Kidney (tissue), 14 donors: ENCODE data around the gene PRDX1. TPM values are rescaled to one million over a fixed set of nuclear protein-coding genes. Genes with fewer than 3 reads are reported as not detected.

Experiments
- DNase-seq, 5 donors: peaks; one replicate each; pipeline ENCODE4 v3.0.0-alpha.2; 2013 to 2020
- FAIRE-seq: peaks from 2 replicates; lab custom pipeline; 2012; peaks lifted over from hg19 to GRCh38; lab: Jason Lieb, UNC
- H3K27ac ChIP-seq, 2 donors: one replicate each; pipeline ENCODE4 v1.7.0; 2013; ENCODE audit warnings: low read depth in 2 of 2, low read length in 2 of 2, inconsistent platforms in 1 of 2
- H3K27me3 ChIP-seq: one replicate; pipeline ENCODE4 v1.7.1; 2013; ENCODE audit warnings: low read length, inconsistent platforms; ENCODE audit not compliant: control insufficient read depth, insufficient read depth
- H3K36me3 ChIP-seq, 3 donors: one replicate each; pipeline versions ENCODE4 v1.7.0 to v1.7.1; 2013; ENCODE audit warnings: low read length in 3 of 3, control low read depth in 1 of 3, inconsistent platforms in 1 of 3; ENCODE audit not compliant: insufficient read depth in 3 of 3, control insufficient read depth in 2 of 3
- H3K4me1 ChIP-seq, 3 donors: one replicate each; pipeline versions ENCODE4 v1.7.0 to v1.7.1; 2013; ENCODE audit warnings: low read length in 3 of 3, inconsistent platforms in 1 of 3, low read depth in 1 of 3; ENCODE audit not compliant: control insufficient read depth in 2 of 3, insufficient read depth in 2 of 3
- H3K4me3 ChIP-seq, 3 donors: one replicate each; pipeline versions ENCODE4 v1.7.0 to v1.8.1; 2013; ENCODE audit warnings: low read length in 3 of 3, control low read depth in 1 of 3, inconsistent platforms in 1 of 3
- H3K9ac ChIP-seq, 3 donors: one replicate each; pipeline versions ENCODE4 v1.7.0 to v1.7.1; 2013; ENCODE audit warnings: low read length in 3 of 3, control low read depth in 1 of 3, inconsistent platforms in 1 of 3
- H3K9me3 ChIP-seq, 3 donors: one replicate each; pipeline versions ENCODE4 v1.7.0 to v1.7.1; 2013; ENCODE audit warnings: low read length in 3 of 3, control low read depth in 1 of 3, inconsistent platforms in 1 of 3; ENCODE audit not compliant: control insufficient read depth in 2 of 3, insufficient read depth in 1 of 3
- CTCF ChIP-seq: IDR thresholded peaks from 3 replicates; pipeline ENCODE4 v1.5.1; 2012; ENCODE audit warnings: mild to moderate bottlenecking, moderate library complexity, borderline replicate concordance; ENCODE audit not compliant: insufficient read depth; ENCODE audit errors: extremely low read depth
- intact Hi-C: fragments of 100-400 bp; cut with DNase I; formaldehyde crosslinking; loops from one replicate; pipeline ENCODE4 v1.11.1; 2022
- polyA plus RNA-seq: library from polyadenylated mRNA; stranded (reverse); fragments of 350-450 nt; fragmentation: Illumina TruSeq; extraction: RNeasy Lipid Tissue Mini Kit (QIAGEN cat#74804); gene quantifications from one replicate; pipeline ENCODE4 v1.2.3, GENCODE V29; 2014; ENCODE audit warnings: low read depth, low replicate concordance; ENCODE audit not compliant: insufficient read depth
- total RNA-seq: library from RNA; stranded (reverse); fragmentation: NEBNext Ultra II Directional; extraction: Animal tissue kit (Norgen Biotek cat#: 25700); gene quantifications from one replicate; pipeline ENCODE4 v1.2.1, GENCODE V29; 2021
- donor health status: control.
- donor health status: control.
- donor health status: control.
- donor health status: control.
- donor health status: control.
- donor health status: DM: yes; HTN: yes; CAD: no.
- donor health status: Normal renal cell carcinoma (clear cell type).

The PRDX1 gene
- total and polyA plus RNA-seq, 2 donors from 2014 or later, result 452 to 1,042 TPM

- Histone ChIP-seq H3K4me1 (peaks cover 0 to 6% (median 0%) of the 10 kb centered on the region in 3 donors), H3K9me3 (no peaks in the 10 kb centered on the region), H3K27me3 (no peaks in the 10 kb centered on the region), H3K27ac (no peak overlapping the region), H3K36me3 (peaks cover 2 to 37% (median 30%) of the 10 kb centered on the region in 3 donors), H3K4me3 (no peak overlapping the region), H3K9ac (no peak overlapping the region)
- no peak for DNase-seq
- no peak for TF ChIP-seq CTCF
- intact Hi-C loops, result loop anchor here (10.0 kb wide), 1 partner anchor 53 kb away; no protein-coding TSS in a partner anchor
- FAIRE-seq, result no peak
Observed at GRCh38 chr1:45567911-45568310, 46.2 kb upstream of the PRDX1 start.

GRCh38 chr1:45566722-45567121 lies 45.0 kb upstream of the PRDX1 start:
- intact Hi-C loops, result loop anchor here (10.0 kb wide), 1 partner anchor 52 kb away; no protein-coding TSS in a partner anchor
- H3K27me3 ChIP-seq, result no peaks in the 10 kb centered on the region
- no peaks in the 10 kb centered on the region for H3K9me3 ChIP-seq
- no peak for TF ChIP-seq CTCF
- no peak overlapping the region for H3K4me3 ChIP-seq
- FAIRE-seq (no peak), DNase-seq (peak in 1 of 5 donors; percentile 87)
- H3K9ac ChIP-seq, result no peak overlapping the region
- peaks cover 0 to 8% (median 0%) of the 10 kb centered on the region in 3 donors for H3K4me1 ChIP-seq
- H3K36me3 ChIP-seq, result peaks cover 2 to 39% (median 30%) of the 10 kb centered on the region in 3 donors
- no peak overlapping the region for H3K27ac ChIP-seq

GRCh38 chr1:45563843-45564242 lies 42.2 kb upstream of the PRDX1 start:
- FAIRE-seq, result no peak

More at GRCh38 chr1:45563843-45564242, 42.2 kb upstream of the PRDX1 start:
- Histone ChIP-seq H3K9me3 (no peaks in the 10 kb centered on the region), H3K36me3 (peaks cover 2 to 30% (median 18%) of the 10 kb centered on the region in 3 donors), H3K4me1 (peaks cover 0 to 11% (median 2%) of the 10 kb centered on the region in 3 donors), H3K27me3 (no peaks in the 10 kb centered on the region), H3K27ac (no peak overlapping the region), H3K9ac (no peak overlapping the region), H3K4me3 (no peak overlapping the region)
- TF ChIP-seq CTCF, result no peak
- no peak for DNase-seq
- intact Hi-C loops, result loop anchor here (10.0 kb wide), 1 partner anchor 49 kb away; no protein-coding TSS in a partner anchor
